SK-N-SH treated with all-trans-retinoic acid at 6 μM for 48 hours (cell line): ENCODE measurements around the gene TBCK.

Experiments used
- ATAC-seq: fragments of 200-7000 bp; cut with Tn5 transposase; 3 replicates; pipeline ENCODE4 v1.9.1; 2020; ENCODE audit warnings: mild to moderate bottlenecking, moderate library complexity
- ARNTL ChIP-seq: fragments of 450-650 bp; formaldehyde crosslinking; IDR thresholded peaks from 2 replicates; pipeline ENCODE4 v1.5.0; 2020; ENCODE audit warnings: low read depth, mild to moderate bottlenecking, moderate library complexity, borderline replicate concordance
- BACH2 ChIP-seq: fragments of 250-450 bp; sonication (Bioruptor Pico); IDR thresholded peaks from 2 replicates; pipeline ENCODE4 v1.9.0; 2021; ENCODE audit warnings: mild to moderate bottlenecking, borderline replicate concordance
- CSDC2 ChIP-seq: fragments of 250-450 bp; sonication (Bioruptor Pico); IDR thresholded peaks from 2 replicates; pipeline ENCODE4 v1.5.0; 2020; ENCODE audit warnings: mild to moderate bottlenecking, moderate library complexity
- ESRRG ChIP-seq: fragments of 250-450 bp; sonication (Bioruptor Pico); IDR thresholded peaks from 2 replicates; pipeline ENCODE4 v1.6.1; 2021; ENCODE audit warnings: mild to moderate bottlenecking
- GLIS3 ChIP-seq: fragments of 250-450 bp; sonication (Bioruptor Pico); IDR thresholded peaks from 2 replicates; pipeline ENCODE4 v1.5.0; 2020; ENCODE audit warnings: mild to moderate bottlenecking, moderate library complexity
- ISL1 ChIP-seq: fragments of 250-450 bp; sonication (Bioruptor Pico); IDR thresholded peaks from 2 replicates; pipeline ENCODE4 v2.1.2; 2022; ENCODE audit warnings: mild to moderate bottlenecking, moderate library complexity
- OSR1 ChIP-seq: fragments of 250-450 bp; sonication (Bioruptor Pico); IDR thresholded peaks from 2 replicates; pipeline ENCODE4 v1.8.0; 2022; ENCODE audit warnings: moderate library complexity, mild to moderate bottlenecking, inconsistent platforms
- POU6F1 ChIP-seq: fragments of 250-450 bp; sonication (Bioruptor Pico); IDR thresholded peaks from 2 replicates; pipeline ENCODE4 v1.8.0; 2021; ENCODE audit warnings: low read depth, mild to moderate bottlenecking, moderate library complexity, borderline replicate concordance
- PPARA ChIP-seq: fragments of 250-450 bp; sonication (Bioruptor Pico); IDR thresholded peaks from 2 replicates; pipeline ENCODE4 v1.5.0; 2020; ENCODE audit warnings: mild to moderate bottlenecking, borderline replicate concordance
- RARB ChIP-seq: fragments of 250-450 bp; sonication (Bioruptor Pico); IDR thresholded peaks from 2 replicates; pipeline ENCODE4 v1.8.0; 2021; ENCODE audit warnings: mild to moderate bottlenecking, moderate library complexity
- SNAI2 ChIP-seq: fragments of 250-450 bp; sonication (Bioruptor Pico); IDR thresholded peaks from 2 replicates; pipeline ENCODE4 v1.5.0; 2020; ENCODE audit warnings: mild to moderate bottlenecking, moderate library complexity
- TCF4 ChIP-seq: fragments of 250-450 bp; sonication (Bioruptor Pico); IDR thresholded peaks from 2 replicates; pipeline ENCODE4 v1.8.0; 2021; ENCODE audit warnings: mild to moderate bottlenecking, moderate library complexity, borderline replicate concordance
- TOX ChIP-seq: fragments of 250-450 bp; sonication (Bioruptor Pico); IDR thresholded peaks from 2 replicates; pipeline ENCODE4 v1.8.0; 2021; ENCODE audit warnings: mild to moderate bottlenecking, moderate library complexity, borderline replicate concordance
- TSHZ2 ChIP-seq: fragments of 250-450 bp; sonication (Bioruptor Pico); IDR thresholded peaks from 2 replicates; pipeline ENCODE4 v1.5.0; 2020; ENCODE audit warnings: mild to moderate bottlenecking, moderate library complexity
- ZC3H10 ChIP-seq: fragments of 250-450 bp; sonication (Bioruptor Pico); IDR thresholded peaks from 2 replicates; pipeline ENCODE4 v1.5.1; 2021; ENCODE audit warnings: mild to moderate bottlenecking, moderate library complexity
- ZFP3 ChIP-seq: fragments of 250-450 bp; sonication (Bioruptor Pico); IDR thresholded peaks from 2 replicates; pipeline ENCODE4 v1.5.0; 2020; ENCODE audit warnings: mild to moderate bottlenecking, moderate library complexity
- ZFP30 ChIP-seq: fragments of 450-650 bp; formaldehyde crosslinking; IDR thresholded peaks from 2 replicates; pipeline ENCODE4 v1.5.0; 2022; ENCODE audit warnings: mild to moderate bottlenecking, moderate library complexity
- ZNF565 ChIP-seq: fragments of 450-650 bp; formaldehyde crosslinking; conservative IDR thresholded peaks from 2 replicates; pipeline ENCODE4 v1.5.0; 2020; ENCODE audit warnings: low read depth, mild to moderate bottlenecking, moderate library complexity
- ZNF70 ChIP-seq: fragments of 450-650 bp; formaldehyde crosslinking; IDR thresholded peaks from 2 replicates; pipeline ENCODE4 v1.5.0; 2020; ENCODE audit warnings: mild to moderate bottlenecking, moderate library complexity
- ZNF8 ChIP-seq: fragments of 450-650 bp; formaldehyde crosslinking; IDR thresholded peaks from 2 replicates; pipeline ENCODE4 v1.5.0; 2020; ENCODE audit warnings: mild to moderate bottlenecking, moderate library complexity
- TF ChIP-seq, protein P1 (sequence below): fragments of 250-450 bp; sonication (Bioruptor Pico); IDR thresholded peaks from 2 replicates; pipeline ENCODE4 v1.5.1; 2021; ENCODE audit warnings: mild to moderate bottlenecking, moderate library complexity

Gene TBCK

GRCh38 chr4:106253364-106254129 is 62.5 kb downstream of the TBCK start:
- TF ChIP-seq TOX (CRISPR knock-in tag) (no peak), ARNTL (no peak), ZFP3 (CRISPR knock-in tag) (no peak), BACH2 (CRISPR knock-in tag) (no peak), CSDC2 (CRISPR knock-in tag) (no peak), ESRRG (CRISPR knock-in tag) (no peak), TSHZ2 (CRISPR knock-in tag) (no peak), PPARA (CRISPR knock-in tag) (no peak), ZNF8 (CRISPR knock-in tag) (no peak), OSR1 (CRISPR knock-in tag) (no peak), POU6F1 (CRISPR knock-in tag) (no peak)
- ATAC-seq: no peak

DNA sequence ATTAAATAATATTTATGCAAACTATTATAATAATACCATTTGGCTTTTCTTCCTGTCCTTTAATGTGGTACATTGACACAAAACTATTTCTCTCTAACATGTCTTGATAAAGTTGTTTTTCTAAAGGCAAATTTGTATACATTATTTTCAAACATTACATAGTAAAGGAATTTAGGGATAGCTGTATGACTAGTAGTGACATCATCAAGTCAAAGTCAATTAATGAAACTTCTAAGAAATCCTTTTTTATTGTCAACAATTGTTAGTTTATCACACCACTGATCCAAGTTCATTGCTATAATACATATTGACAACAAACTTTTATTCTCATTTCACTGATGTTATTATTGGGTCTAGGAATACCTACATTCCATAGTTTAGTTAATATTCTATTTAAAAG is 68.4 kb downstream of the TBCK start:
- TF ChIP-seq ZC3H10: no peak
- TF ChIP-seq TOX (CRISPR knock-in tag): no peak
- TF ChIP-seq OSR1 (CRISPR knock-in tag): no peak
- TF ChIP-seq PPARA (CRISPR knock-in tag): no peak
- no peak for TF ChIP-seq ZNF565 (CRISPR knock-in tag)
- no peak for TF ChIP-seq CSDC2 (CRISPR knock-in tag)
- no peak for TF ChIP-seq SNAI2 (CRISPR knock-in tag)
- TF ChIP-seq RARB (CRISPR knock-in tag): no peak
- no peak for TF ChIP-seq ISL1 (CRISPR knock-in tag)
- no peak for TF ChIP-seq ESRRG (CRISPR knock-in tag)
- TF ChIP-seq ZNF70 (CRISPR knock-in tag): no peak
- no peak for TF ChIP-seq TSHZ2 (CRISPR knock-in tag)
- TF ChIP-seq ZFP30: no peak
- TF ChIP-seq BACH2 (CRISPR knock-in tag): no peak
- TF ChIP-seq TCF4 (CRISPR knock-in tag): no peak
- no peak for TF ChIP-seq GLIS3
- ATAC-seq: no peak

DNA sequence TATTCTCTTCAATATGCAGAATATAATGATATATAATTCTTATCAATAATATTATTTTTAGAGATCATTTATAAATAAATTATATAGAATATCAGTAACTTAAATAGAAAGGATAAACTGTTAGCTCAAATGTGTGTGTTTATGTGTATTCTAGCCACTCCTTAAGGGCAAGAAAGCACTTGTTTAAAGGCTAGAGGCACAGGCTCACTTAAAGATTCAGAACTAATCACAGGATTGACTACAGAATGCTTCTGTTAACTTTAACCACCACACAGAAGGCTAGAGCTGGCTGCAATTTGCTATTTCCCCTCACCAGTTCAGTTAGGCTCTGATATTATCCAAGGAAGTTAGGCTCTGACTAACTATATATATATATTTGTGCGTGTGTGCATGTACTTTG is 69.6 kb downstream of the TBCK start:
- ATAC-seq: no peak
- no peak for TF ChIP-seq TOX (CRISPR knock-in tag)
- no peak for TF ChIP-seq ZFP30
- no peak for TF ChIP-seq RARB (CRISPR knock-in tag)
- TF ChIP-seq ZNF8 (CRISPR knock-in tag): no peak
- TF ChIP-seq ISL1 (CRISPR knock-in tag): no peak
- TF ChIP-seq SNAI2 (CRISPR knock-in tag): no peak
- no peak for TF ChIP-seq CSDC2 (CRISPR knock-in tag)
- TF ChIP-seq ZC3H10: no peak
- no peak for TF ChIP-seq TSHZ2 (CRISPR knock-in tag)
- TF ChIP-seq, protein P1, sequence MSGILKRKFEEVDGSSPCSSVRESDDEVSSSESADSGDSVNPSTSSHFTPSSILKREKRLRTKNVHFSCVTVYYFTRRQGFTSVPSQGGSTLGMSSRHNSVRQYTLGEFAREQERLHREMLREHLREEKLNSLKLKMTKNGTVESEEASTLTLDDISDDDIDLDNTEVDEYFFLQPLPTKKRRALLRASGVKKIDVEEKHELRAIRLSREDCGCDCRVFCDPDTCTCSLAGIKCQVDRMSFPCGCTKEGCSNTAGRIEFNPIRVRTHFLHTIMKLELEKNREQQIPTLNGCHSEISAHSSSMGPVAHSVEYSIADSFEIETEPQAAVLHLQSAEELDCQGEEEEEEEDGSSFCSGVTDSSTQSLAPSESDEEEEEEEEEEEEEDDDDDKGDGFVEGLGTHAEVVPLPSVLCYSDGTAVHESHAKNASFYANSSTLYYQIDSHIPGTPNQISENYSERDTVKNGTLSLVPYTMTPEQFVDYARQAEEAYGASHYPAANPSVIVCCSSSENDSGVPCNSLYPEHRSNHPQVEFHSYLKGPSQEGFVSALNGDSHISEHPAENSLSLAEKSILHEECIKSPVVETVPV (CRISPR knock-in tag): no peak
- TF ChIP-seq ZNF565 (CRISPR knock-in tag): no peak
